HUES6 (cell line): ENCODE results near the gene CCDC188.

ENCODE experiments used
- H3K27ac ChIP-seq: 2 replicates; pipeline ENCODE4 v1.7.0; 2013; ENCODE audit warnings: low read depth, mild to moderate bottlenecking, low read length, inconsistent platforms
- H3K27me3 ChIP-seq: 2 replicates; pipeline ENCODE4 v1.6.1; 2013; ENCODE audit warnings: low read length; ENCODE audit not compliant: control insufficient read depth, insufficient read depth
- H3K36me3 ChIP-seq: 2 replicates; pipeline ENCODE4 v1.6.1; 2013; ENCODE audit warnings: low read length; ENCODE audit not compliant: control insufficient read depth, insufficient read depth
- H3K4me1 ChIP-seq: 2 replicates; pipeline ENCODE4 v1.6.1; 2013; ENCODE audit warnings: low read length; ENCODE audit not compliant: control insufficient read depth, insufficient read depth
- H3K4me3 ChIP-seq: 2 replicates; pipeline ENCODE4 v1.5.1; 2013; ENCODE audit warnings: low read depth, low read length
- H3K9ac ChIP-seq: one replicate; pipeline ENCODE4 v1.6.1; 2013; ENCODE audit warnings: mild to moderate bottlenecking, low read length
- H3K9me3 ChIP-seq: 2 replicates; pipeline ENCODE4 v1.6.1; 2013; ENCODE audit warnings: low read depth, low read length; ENCODE audit not compliant: control insufficient read depth, insufficient read depth

The CCDC188 gene

GRCh38 chr22:20137671-20138416 is 13.0 kb downstream of the CCDC188 start:
- no peaks in the 10 kb centered on the region for H3K27me3 ChIP-seq
- H3K36me3 ChIP-seq: peaks cover 10% of the 10 kb centered on the region
- H3K27ac ChIP-seq: no peak overlapping the region
- H3K9me3 ChIP-seq: no peaks in the 10 kb centered on the region
- H3K4me3 ChIP-seq: no peak overlapping the region
- H3K4me1 ChIP-seq: peaks cover under 1% of the 10 kb centered on the region; the same call in 1 of the 2 replicates
- H3K9ac ChIP-seq: no peak overlapping the region

GRCh38 chr22:20137113-20137512 is 13.7 kb downstream of the CCDC188 start:
- no peaks in the 10 kb centered on the region for H3K9me3 ChIP-seq
- H3K4me3 ChIP-seq: no peak overlapping the region
- peaks cover 5% of the 10 kb centered on the region for H3K4me1 ChIP-seq
- H3K27me3 ChIP-seq: no peaks in the 10 kb centered on the region
- H3K9ac ChIP-seq: no peak overlapping the region
- no peak overlapping the region for H3K27ac ChIP-seq
- H3K36me3 ChIP-seq: peaks cover 10% of the 10 kb centered on the region

- H3K27ac ChIP-seq: no peak overlapping the region
- no peak overlapping the region for H3K9ac ChIP-seq
- H3K4me1 ChIP-seq: peaks cover 5% of the 10 kb centered on the region
- no peak overlapping the region for H3K4me3 ChIP-seq
- peaks cover 10% of the 10 kb centered on the region for H3K36me3 ChIP-seq
- H3K9me3 ChIP-seq: no peaks in the 10 kb centered on the region
- H3K27me3 ChIP-seq: no peaks in the 10 kb centered on the region
Measured at GRCh38 chr22:20136603-20136873, 14.3 kb downstream of the CCDC188 start.

GRCh38 chr22:20135806-20136602 is 14.9 kb downstream of the CCDC188 start:
- Histone ChIP-seq H3K4me3 (no peak overlapping the region), H3K27me3 (no peaks in the 10 kb centered on the region), H3K9ac (peak overlapping the region; percentile 14), H3K36me3 (peaks cover 10% of the 10 kb centered on the region), H3K9me3 (no peaks in the 10 kb centered on the region), H3K4me1 (peaks cover 5% of the 10 kb centered on the region), H3K27ac (no peak overlapping the region)

- peaks cover 5% of the 10 kb centered on the region for H3K4me1 ChIP-seq
- peak overlapping the region; percentile 14 for H3K9ac ChIP-seq
- H3K27ac ChIP-seq: no peak overlapping the region
- H3K27me3 ChIP-seq: no peaks in the 10 kb centered on the region
- H3K4me3 ChIP-seq: no peak overlapping the region
- no peaks in the 10 kb centered on the region for H3K9me3 ChIP-seq
- peaks cover 10% of the 10 kb centered on the region for H3K36me3 ChIP-seq
Measured at GRCh38 chr22:20135265-20135664, 15.6 kb downstream of the CCDC188 start.

- H3K27ac ChIP-seq: no peak overlapping the region
- H3K9ac ChIP-seq: no peak overlapping the region
- peaks cover 1% of the 10 kb centered on the region; the same call in 1 of the 2 replicates for H3K36me3 ChIP-seq
- no peaks in the 10 kb centered on the region for H3K27me3 ChIP-seq
- H3K9me3 ChIP-seq: no peaks in the 10 kb centered on the region
- no peak overlapping the region for H3K4me3 ChIP-seq
- peaks cover 5% of the 10 kb centered on the region for H3K4me1 ChIP-seq
Measured at GRCh38 chr22:20133930-20134549, 16.8 kb downstream of the CCDC188 start.

GRCh38 chr22:20132686-20133246 is 18.1 kb downstream of the CCDC188 start:
- Histone ChIP-seq H3K9ac (peak overlapping the region; percentile 60), H3K4me3 (peak overlapping the region; percentile 78), H3K27me3 (no peaks in the 10 kb centered on the region), H3K9me3 (no peaks in the 10 kb centered on the region), H3K36me3 (peaks cover 8% of the 10 kb centered on the region), H3K27ac (no peak overlapping the region), H3K4me1 (peaks cover 5% of the 10 kb centered on the region)

GRCh38 chr22:20131859-20132685 is 18.8 kb downstream of the CCDC188 start:
- peak overlapping the region; percentile 78 for H3K4me3 ChIP-seq
- no peaks in the 10 kb centered on the region for H3K9me3 ChIP-seq
- no peaks in the 10 kb centered on the region for H3K27me3 ChIP-seq
- peaks cover 5% of the 10 kb centered on the region for H3K4me1 ChIP-seq
- H3K27ac ChIP-seq: no peak overlapping the region
- peaks cover 15% of the 10 kb centered on the region for H3K36me3 ChIP-seq
- H3K9ac ChIP-seq: peak overlapping the region; percentile 60

- Histone ChIP-seq H3K9me3 (no peaks in the 10 kb centered on the region), H3K4me1 (peaks cover 5% of the 10 kb centered on the region), H3K36me3 (peaks cover 21% of the 10 kb centered on the region), H3K27ac (no peak within 1 kb of the TSS), H3K27me3 (no peaks in the 10 kb centered on the region), H3K9ac (peak within 1 kb of the TSS; percentile 60), H3K4me3 (peak within 1 kb of the TSS; percentile 78)
Measured at GRCh38 chr22:20131597-20131858, 19.3 kb downstream of the CCDC188 start, which contains the start of gene ZDHHC8. Gene ZDHHC8, plus strand, starts transcription at chr22:20131804. Its CDS starts 144 bp downstream, at chr22:20131948.

GRCh38 chr22:20130731-20131596 is 19.9 kb downstream of the CCDC188 start:
- H3K4me1 ChIP-seq: peaks cover 5% of the 10 kb centered on the region
- H3K4me3 ChIP-seq: peak overlapping the region; percentile 78
- no peaks in the 10 kb centered on the region for H3K9me3 ChIP-seq
- peaks cover 26% of the 10 kb centered on the region for H3K36me3 ChIP-seq
- H3K27me3 ChIP-seq: no peaks in the 10 kb centered on the region
- H3K27ac ChIP-seq: no peak overlapping the region
- peak overlapping the region; percentile 57 for H3K9ac ChIP-seq
